Uterus (tissue), 2 donors: ENCODE data around the gene TMEM59L.

Source experiments
- CTCF ChIP-seq, 4 experiments: fragments of 200-600 bp in 2 of 4; fragments of 450-650 bp in 2 of 4; sonication (generic) in 2 of 4; IDR thresholded peaks; one replicate each; pipeline ENCODE4 v1.5.1; 2016 to 2019; ENCODE audit warnings: antibody characterized with exemption in 4 of 4, mild to moderate bottlenecking in 2 of 4, moderate library complexity in 1 of 4
- POLR2A ChIP-seq, 2 donors: fragments of 450-650 bp; IDR thresholded peaks; one replicate each; pipeline ENCODE4 v1.6.1; 2016; ENCODE audit warnings: antibody characterized with exemption in 2 of 2, mild to moderate bottlenecking in 1 of 2, moderate library complexity in 1 of 2

- TF ChIP-seq CTCF (IDR thresholded peaks at IDR 0.05) = no peak
- TF ChIP-seq POLR2A (IDR thresholded peaks at IDR 0.05) = no peak
Measured at GRCh38 chr19:18568367-18568766, 44.3 kb upstream of the TMEM59L start.
